8988T (cell line): ENCODE results near the gene RGL2.
"Not testable (repeated sequence)": the region's sequence is repeated elsewhere in the genome, so short reads cannot be mapped to it uniquely, and the experiment has no call there.

Experiments
- DNase-seq: peaks from one replicate; pipeline ENCODE4 v3.0.0; 2011

Gene RGL2, protein sequence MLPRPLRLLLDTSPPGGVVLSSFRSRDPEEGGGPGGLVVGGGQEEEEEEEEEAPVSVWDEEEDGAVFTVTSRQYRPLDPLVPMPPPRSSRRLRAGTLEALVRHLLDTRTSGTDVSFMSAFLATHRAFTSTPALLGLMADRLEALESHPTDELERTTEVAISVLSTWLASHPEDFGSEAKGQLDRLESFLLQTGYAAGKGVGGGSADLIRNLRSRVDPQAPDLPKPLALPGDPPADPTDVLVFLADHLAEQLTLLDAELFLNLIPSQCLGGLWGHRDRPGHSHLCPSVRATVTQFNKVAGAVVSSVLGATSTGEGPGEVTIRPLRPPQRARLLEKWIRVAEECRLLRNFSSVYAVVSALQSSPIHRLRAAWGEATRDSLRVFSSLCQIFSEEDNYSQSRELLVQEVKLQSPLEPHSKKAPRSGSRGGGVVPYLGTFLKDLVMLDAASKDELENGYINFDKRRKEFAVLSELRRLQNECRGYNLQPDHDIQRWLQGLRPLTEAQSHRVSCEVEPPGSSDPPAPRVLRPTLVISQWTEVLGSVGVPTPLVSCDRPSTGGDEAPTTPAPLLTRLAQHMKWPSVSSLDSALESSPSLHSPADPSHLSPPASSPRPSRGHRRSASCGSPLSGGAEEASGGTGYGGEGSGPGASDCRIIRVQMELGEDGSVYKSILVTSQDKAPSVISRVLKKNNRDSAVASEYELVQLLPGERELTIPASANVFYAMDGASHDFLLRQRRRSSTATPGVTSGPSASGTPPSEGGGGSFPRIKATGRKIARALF

GRCh38 chr6:33298773-33299236 lies at the start of gene RGL2:
Gene RGL2, minus strand, starts transcription at chr6:33298942. Its CDS starts 332 bp downstream, at chr6:33298610.
- DNase-seq: no peak

GRCh38 chr6:33347816-33348215 lies 49.1 kb upstream of the RGL2 start:
- DNase-seq: no peak

GRCh38 chr6:33346972-33347371 lies 48.2 kb upstream of the RGL2 start:
- not testable (repeated sequence) for DNase-seq

DNA sequence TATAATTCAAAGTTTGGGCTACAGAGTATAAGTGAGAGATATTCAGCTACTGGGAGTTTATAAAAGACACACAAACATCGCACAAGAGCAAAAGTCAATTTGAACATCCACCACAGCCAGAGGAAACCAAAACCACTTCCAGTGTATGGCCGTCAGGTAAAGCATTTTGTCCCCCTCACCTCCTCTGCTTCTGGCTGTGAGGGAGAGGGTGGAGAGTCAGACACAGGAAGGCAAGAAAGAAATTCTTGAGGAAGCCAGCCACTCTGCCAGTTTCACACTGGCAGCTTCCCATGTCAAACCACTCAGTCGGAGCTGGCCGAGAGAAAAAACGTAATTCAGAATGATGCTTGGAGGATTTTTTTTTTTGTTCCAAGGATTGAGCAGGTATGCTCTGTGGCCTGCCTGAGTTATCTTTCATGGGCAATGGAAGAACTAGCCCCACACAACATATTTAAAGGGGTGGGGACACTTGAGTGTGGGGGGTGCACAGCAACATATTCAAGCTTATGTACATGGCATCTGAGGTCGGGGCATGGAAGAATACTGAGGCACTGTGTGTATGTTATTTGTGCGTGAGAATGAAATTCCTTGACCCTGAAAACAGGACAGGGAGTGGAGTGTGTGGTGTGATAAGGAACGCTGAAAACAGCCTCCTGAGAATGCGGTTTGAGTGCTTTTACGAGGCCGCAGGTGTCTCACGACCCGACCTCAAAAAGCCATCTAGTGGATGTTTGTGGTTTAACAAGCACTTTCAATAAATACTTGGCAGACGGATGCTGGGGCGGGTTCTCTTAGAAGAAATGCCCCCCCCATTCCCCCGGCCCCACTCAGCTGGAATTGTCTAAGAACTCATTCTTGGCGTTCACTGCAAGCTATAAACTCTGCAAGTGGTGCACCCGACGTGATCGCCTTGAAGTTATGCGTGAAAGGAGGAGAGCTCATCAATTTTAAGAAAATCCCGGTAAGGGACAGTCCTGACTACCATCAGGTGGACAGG lies 46.3 kb upstream of the RGL2 start:
- DNase-seq: peak; percentile 37

DNA sequence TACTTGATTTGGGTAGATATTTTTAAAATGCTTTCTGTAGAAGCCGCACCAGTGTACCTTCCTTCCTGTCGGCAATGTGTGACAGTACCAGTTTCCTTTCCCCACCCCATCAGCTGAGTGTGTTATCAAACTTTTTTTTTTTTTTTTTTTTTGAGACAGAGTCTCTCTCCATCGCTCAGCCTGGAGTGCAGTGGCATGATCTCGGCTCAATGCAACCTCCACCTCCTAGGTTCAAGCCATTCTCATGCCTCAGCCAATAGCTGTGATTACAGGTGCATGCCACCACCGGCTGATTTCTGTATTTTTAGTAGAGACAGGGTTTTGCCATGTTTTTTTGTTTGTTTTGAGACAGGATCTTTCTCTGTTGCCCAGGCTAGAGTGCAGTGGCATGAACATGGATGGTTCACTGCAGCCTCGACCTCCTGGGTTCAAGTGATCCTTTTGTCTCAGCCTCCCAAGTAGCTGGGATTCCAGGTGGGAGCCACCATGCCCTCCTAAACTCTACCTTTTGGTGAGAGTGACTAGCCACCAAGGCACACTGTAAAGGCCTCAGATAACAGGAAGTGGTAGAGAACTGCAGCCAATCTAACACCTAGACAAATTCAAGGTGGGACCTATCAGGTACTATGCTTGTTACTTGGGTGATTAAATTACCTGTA lies 45.3 kb upstream of the RGL2 start:
- no peak for DNase-seq

DNA sequence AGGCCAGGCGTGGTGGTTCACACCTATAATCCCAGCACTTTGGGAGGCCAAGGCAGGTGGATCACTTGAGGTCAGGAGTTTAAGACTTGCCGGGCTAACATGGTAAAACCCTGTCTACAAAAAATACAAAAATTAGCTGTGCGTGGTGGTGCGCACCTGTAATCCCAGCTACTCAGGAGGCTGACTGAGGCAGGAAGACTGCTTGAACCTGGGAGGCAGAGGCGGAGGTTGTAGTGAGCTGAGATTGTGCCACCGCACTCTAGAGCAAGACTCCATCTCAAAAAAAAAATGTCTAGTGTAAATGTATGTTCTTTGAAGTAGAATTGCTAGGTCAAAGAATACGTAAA lies 44.8 kb upstream of the RGL2 start:
- not testable (repeated sequence) for DNase-seq

DNA sequence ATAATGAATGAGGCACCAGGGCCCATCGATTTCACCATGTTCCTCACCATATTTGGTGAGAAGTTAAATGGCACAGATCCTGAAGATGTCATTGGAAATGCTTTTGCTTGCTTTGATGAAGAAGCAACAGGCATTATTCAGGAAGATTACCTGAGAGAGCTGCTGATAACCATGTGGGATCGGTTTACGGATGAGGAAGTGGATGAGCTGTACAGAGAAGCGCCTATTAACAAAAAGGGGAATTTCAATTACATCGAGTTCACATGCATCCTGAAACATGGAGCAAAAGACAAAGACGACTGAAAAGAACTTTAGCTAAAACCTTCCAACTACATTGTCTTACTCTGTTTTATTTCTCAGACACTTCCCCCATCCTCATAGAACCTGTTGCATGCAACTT lies 40.5 kb upstream of the RGL2 start:
- DNase-seq: no peak

GRCh38 chr6:33336495-33336894 lies 37.8 kb upstream of the RGL2 start:
- no peak for DNase-seq

- DNase-seq: no peak
These were observed 37.2 kb upstream of the RGL2 start for GRCh38 chr6:33335916-33336315.

GRCh38 chr6:33333666-33334065 lies 34.9 kb upstream of the RGL2 start:
- no peak for DNase-seq

DNA sequence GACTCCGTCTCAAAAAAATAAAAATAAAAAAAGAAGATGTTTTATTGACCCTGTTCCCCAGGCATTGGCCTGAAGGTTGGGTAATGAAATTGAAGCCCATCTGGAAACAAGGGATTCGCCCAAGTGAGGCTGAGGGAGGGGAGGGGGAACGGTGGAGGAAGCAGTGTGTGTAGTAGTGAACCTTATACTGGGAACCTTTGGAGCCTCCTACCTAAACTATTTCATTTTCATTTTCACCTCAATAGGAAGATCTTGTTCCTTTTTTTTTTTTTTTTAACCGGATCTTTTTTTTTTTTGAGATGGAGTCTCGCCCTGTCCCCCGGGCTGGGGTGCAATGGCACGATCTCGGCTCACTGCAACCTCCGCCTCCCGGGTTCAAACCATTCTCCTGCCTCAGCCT lies 32.0 kb upstream of the RGL2 start:
- DNase-seq: no peak

DNA sequence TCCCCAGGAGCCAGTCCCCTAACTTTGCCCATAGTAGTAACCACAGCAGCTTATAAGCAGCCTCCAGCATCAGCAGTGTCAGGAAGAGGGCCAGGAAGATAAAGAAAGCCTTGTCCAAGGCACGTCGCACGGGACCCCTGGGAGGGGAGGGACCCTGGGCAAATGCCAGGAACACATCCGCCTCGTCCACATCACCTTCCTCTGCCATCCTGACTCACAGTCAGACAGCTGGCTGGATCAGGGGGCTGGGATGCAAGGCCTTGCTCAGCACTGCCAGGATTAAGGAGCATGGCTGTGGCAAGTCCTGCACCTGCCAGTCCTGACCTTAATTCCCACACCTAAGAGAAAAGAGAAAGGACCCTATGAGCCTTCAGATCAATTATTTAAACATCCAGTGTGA lies 30.3 kb upstream of the RGL2 start:
- no peak for DNase-seq

DNA sequence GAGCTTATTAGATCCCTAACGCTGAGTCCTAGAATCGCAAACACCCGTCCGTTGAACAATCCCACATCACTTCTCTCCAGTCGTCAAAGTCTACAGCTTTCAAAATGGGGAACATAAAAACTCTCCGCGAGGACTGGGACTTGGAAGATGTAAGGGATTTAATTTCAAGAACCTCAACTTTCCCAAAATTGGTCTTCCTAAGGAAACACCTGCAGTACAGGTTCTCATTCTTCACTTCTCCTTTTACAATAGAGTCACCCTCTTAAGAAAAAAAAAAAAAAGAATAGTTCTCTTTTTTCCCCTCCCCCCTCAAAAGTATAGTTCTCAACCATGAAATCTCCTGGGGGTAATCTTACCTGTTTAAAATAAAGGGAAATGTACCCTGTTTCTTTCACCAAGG lies 25.4 kb upstream of the RGL2 start:
- no peak for DNase-seq

- DNase-seq: no peak
These were observed 24.8 kb upstream of the RGL2 start for GRCh38 chr6:33323623-33323948.

DNA sequence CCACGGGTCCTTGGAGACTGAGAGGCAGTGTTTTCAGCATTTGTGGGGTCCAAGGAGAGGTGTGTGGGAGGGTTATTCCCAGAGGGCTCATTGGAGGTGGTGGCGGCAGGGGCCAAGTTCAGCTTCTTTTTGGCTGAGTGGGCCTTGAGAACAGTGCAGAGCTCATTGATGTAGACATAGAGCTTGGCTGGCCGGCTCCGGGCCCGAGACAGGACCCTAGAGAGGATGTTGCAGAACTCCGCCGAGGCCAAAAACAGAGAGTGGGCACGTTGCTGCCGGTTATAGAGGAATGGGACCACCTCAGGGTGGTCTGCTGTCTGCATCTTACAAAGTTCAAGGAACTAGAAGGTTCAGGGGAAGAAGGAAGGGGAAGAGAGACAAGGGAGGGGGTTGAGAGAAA lies 22.5 kb upstream of the RGL2 start:
- DNase-seq: no peak

DNA sequence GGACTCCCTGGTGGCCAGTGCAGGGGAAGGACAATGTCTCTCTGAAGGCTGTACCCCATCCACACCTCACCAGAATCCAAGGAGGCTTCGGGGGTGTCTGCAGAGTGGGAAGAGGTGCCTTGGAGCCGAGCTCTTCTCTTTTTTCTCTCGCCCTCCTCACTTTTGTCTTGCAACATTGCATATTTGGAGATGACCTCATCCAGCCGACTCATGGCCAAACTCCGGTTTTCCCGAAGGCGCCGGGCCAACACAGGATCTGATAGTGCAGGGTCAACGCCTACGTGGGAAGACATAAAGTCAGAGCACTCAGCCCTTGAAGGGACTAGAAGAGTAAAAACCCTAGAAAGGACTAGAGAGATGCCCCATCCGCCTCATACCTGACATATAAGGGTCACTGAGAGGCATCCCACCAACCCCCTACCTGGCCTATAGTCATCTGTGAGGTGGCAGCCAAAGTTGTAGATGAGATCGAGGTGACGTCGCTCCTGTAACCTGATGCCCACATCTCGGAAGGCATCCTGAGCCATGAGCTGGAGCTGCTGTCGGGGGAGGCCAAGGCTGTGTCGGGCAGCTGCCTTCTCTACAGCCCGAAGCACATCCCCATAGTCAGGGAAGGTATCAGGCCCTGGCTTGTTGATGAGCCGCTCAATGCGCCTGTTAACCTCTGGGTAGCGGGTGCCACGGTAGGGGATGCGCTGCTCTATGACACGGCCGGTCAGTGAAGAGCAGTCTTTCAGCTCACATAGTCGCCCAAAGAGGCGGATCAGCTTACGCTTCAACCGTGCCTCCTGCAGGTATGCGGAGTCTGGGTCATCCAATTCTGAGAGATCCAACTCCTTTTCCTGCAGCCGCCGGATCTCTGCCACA lies 21.8 kb upstream of the RGL2 start:
- no peak for DNase-seq

GRCh38 chr6:33319939-33320314 lies 21.2 kb upstream of the RGL2 start:
- DNase-seq: no peak

GRCh38 chr6:33318426-33319073 lies 19.8 kb upstream of the RGL2 start:
- no peak for DNase-seq

GRCh38 chr6:33317669-33318425 lies 19.1 kb upstream of the RGL2 start, which contains the start of gene ZBTB22:
Gene ZBTB22, minus strand, starts transcription at chr6:33317744. Its CDS starts 828 bp downstream, at chr6:33316916.
- peak; percentile 82 for DNase-seq

DNA sequence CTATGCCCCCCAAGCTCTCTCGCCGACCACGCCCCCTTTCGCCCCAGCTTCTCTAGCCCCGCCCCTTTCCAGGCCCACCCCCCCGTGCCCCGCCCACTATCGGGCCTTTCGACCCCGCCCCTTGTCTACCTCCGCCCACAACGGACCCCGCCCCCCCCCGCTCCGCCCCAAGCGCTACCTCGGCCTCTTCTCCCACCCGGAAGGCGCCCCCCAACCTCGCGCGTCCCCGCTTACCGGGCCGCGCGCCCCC lies 18.6 kb upstream of the RGL2 start:
- DNase-seq: no peak
